Kidney epithelial cell (primary cell): ENCODE results near the gene HOXB4. TPM values are rescaled to one million over a fixed set of nuclear protein-coding genes. Genes with fewer than 3 reads are reported as not detected.
"Not testable (repeated sequence)": the region's sequence is repeated elsewhere in the genome, so short reads cannot be mapped to it uniquely, and the experiment has no call there.

Source experiments
- DNase-seq: peaks from one replicate; pipeline ENCODE4 v3.0.0-alpha.2; 2010; ENCODE audit warnings: low read depth
- H3K27me3 ChIP-seq: 2 replicates; pipeline ENCODE4 v1.6.0; 2011; ENCODE audit warnings: low read length; ENCODE audit not compliant: control insufficient read depth, insufficient read depth
- H3K36me3 ChIP-seq: 2 replicates; pipeline ENCODE4 v1.5.1; 2011; ENCODE audit warnings: low read length; ENCODE audit not compliant: control insufficient read depth, insufficient read depth
- H3K4me3 ChIP-seq: 2 replicates; pipeline ENCODE4 v1.5.1; 2011; ENCODE audit warnings: low read depth, mild to moderate bottlenecking, control low read depth, low read length
- CTCF ChIP-seq: IDR thresholded peaks from 2 replicates; pipeline ENCODE4 v1.5.1; 2011; ENCODE audit warnings: mild to moderate bottlenecking, moderate library complexity, low read length, control low read depth, inconsistent platforms; ENCODE audit not compliant: insufficient read depth, poor library complexity, severe bottlenecking
- total RNA-seq: library from RNA; depleted of rRNA; stranded (reverse); fragments of >200 nt; gene quantifications from 2 replicates; pipeline ENCODE4 v1.2.3, GENCODE V29; 2015

The HOXB4 gene
- total RNA-seq, 1 donor from 2014 or later: 3.6 TPM

GRCh38 chr17:48540213-48540612 lies 37.9 kb downstream of the HOXB4 start:
- H3K4me3 ChIP-seq: peak overlapping the region; percentile 21
- no peaks in the 10 kb centered on the region for H3K27me3 ChIP-seq
- no peak for TF ChIP-seq CTCF
- DNase-seq: no peak
- H3K36me3 ChIP-seq: peaks cover 5% of the 10 kb centered on the region

GRCh38 chr17:48539177-48539576 lies 39.0 kb downstream of the HOXB4 start:
- no peak for TF ChIP-seq CTCF
- DNase-seq: peak; percentile 87

GRCh38 chr17:48537316-48537715 lies 40.8 kb downstream of the HOXB4 start:
- no peak for TF ChIP-seq CTCF
- Histone ChIP-seq H3K36me3 (no peaks in the 10 kb centered on the region), H3K27me3 (no peaks in the 10 kb centered on the region), H3K4me3 (no peak overlapping the region)
- no peak for DNase-seq

More at GRCh38 chr17:48539177-48539576, 39.0 kb downstream of the HOXB4 start:
- Histone ChIP-seq H3K36me3 (peaks cover 5% of the 10 kb centered on the region), H3K4me3 (no peak overlapping the region), H3K27me3 (no peaks in the 10 kb centered on the region)

GRCh38 chr17:48535793-48536559 lies 42.2 kb downstream of the HOXB4 start:
- not testable (repeated sequence) for H3K4me3 ChIP-seq, H3K27me3 ChIP-seq, DNase-seq, H3K36me3 ChIP-seq

- Histone ChIP-seq H3K36me3 (no peaks in the 10 kb centered on the region), H3K27me3 (no peaks in the 10 kb centered on the region), H3K4me3 (no peak overlapping the region)
- TF ChIP-seq CTCF: no peak
- no peak for DNase-seq
Observed at GRCh38 chr17:48532261-48532660, 45.9 kb downstream of the HOXB4 start.

GRCh38 chr17:48530887-48531272 lies 47.3 kb downstream of the HOXB4 start, which contains the start of gene HOXB1:
TSS of gene HOXB1 (minus strand) at chr17:48531011. CDS start at chr17:48530904, 107 bp downstream.
- Histone ChIP-seq H3K4me3 (no peak within 1 kb of the TSS), H3K27me3 (no peaks in the 10 kb centered on the region), H3K36me3 (no peaks in the 10 kb centered on the region)
- DNase-seq: no peak
- TF ChIP-seq CTCF: no peak
